HG03139 (cell line): ENCODE measurements around the gene TRPM7.
"Not testable (repeated sequence)": the region's sequence is repeated elsewhere in the genome, so short reads cannot be mapped to it uniquely, and the experiment has no call there.

Experiments used
- ATAC-seq: cut with Tn5 transposase; IDR thresholded peaks from one replicate; pipeline ENCODE4 v1.9.1; 2021; ENCODE audit not compliant: unreplicated experiment

TRPM7 gene

DNA sequence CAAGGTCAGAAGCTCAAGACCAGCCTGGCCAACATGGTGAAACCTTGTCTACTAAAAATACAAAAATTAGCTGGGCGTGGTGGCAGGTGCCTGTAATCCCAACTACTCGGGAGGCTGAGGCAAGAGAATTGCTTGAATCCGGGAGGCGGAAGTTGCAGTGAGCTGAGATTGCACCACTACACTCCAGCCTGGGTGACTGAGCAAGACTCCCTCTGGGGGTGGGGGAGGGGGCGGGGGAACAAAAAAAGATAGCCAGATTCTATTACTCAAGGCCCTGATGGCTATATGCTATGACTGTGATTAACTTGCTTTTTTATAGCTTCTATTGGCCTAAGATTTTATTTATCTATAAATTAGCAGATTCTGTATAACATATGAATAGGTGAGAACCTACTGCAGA lies 112.8 kb downstream of the TRPM7 start:
- ATAC-seq: not testable (repeated sequence)

DNA sequence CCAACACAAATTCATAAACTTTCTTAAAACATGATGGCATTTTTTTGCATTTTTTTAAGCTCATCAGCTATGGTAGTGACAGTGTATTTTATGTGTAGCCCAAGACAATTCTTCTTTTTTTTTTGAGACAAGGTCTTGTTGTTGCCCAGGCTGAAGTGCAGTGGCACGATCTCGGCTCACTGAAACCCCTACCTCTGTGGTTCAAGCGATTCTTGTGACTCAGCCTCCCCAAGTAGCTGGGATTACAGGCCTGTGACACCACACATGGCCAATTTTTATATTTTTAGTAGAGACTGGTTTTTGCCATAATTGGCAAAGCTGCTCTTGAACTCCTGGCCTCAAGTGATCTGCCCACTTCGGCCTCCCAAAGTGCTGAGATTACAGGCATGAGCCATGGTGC lies 122.8 kb downstream of the TRPM7 start:
- ATAC-seq: no peak

DNA sequence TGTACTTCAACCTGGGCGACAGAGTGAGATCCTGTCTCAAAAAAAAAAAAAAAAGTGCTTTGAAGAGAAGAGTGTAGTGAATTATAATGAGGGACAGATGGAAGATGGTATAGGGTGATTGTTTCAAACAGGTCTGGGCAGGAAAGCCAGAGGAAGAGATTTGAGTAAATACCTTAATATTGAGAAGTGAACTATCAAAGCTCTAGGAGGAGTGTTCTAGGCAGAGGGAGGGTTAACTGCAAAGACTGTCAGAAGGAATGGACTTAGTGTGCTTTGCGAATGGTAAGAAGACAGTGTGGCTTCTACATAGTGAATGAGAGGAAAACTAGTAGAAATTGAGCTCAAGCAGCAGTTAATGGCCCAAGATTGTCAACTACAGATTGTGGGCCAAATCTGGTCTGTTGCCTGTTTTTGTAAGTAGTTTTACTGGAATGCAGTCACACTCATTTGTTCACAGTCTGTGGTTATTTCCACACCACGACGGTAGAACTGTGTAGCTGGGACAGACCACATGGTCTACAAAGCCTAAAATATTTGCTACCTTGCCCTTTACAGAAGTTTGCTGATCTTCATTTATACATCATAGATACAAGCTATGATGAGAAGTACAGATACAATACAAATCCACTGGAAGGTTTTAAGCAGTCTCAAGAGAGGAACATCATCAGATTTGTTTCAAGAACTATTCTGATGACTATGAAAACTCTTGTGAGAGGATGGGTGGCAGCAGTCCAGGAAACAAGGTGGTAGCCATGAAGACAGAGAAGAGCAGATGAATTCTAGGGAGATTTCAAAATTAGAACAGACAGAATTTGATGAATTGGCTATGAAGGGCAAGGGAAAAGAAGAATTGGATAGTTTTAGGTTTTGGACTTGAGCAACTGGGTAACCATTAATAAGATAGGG lies 123.6 kb downstream of the TRPM7 start:
- ATAC-seq: no peak

DNA sequence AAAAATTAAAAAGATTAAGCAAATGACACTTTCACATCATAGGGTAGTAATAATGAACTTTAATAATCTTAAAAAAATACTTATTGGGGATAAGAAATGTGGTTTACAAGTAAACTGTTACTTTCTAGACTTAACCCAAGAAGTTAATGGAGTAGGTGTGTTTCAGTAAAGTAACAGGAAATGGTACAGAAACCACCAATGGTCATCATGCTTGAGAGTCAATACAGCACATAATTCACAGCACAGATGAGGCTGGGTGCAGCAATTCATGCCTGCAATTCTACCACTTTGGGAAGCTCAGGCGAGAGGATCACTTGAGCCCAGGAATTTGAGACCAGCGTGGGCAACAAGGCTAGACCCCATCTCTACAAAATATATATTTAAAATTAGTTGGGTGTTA lies 128.6 kb downstream of the TRPM7 start:
- no peak for ATAC-seq

DNA sequence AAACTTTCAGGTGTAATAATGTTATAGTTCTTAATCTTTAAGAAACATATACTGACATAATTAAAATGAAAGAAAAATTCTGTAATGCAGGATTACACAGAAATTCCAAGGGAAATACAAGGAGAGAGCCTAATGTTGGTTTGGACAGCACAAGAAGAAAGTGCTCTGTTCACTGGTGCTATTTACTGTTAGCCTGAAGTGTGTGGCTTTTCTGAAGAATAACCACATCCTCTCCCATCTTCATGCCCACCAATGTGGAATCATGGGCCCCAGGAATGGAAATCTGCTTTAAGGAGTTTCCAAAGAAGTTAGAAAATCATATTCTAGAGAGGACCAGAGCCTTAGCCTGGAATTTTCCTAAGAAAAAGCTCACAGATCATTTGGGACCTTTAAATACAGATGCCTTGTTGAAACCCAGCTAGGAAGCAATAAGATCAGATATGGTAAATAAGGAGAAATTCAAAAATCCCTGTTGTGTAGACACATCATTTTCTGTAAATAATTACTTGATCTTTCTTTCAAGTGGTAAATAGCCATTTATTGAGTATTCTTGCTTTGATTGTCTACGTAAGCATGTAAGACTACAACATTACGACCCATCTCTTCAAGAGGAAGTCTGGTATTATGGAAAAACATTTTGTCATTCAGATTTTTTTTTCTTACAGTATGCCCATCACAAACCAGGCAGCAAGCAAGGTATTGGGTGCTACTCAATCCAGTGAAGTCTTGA lies 129.8 kb downstream of the TRPM7 start:
- no peak for ATAC-seq

DNA sequence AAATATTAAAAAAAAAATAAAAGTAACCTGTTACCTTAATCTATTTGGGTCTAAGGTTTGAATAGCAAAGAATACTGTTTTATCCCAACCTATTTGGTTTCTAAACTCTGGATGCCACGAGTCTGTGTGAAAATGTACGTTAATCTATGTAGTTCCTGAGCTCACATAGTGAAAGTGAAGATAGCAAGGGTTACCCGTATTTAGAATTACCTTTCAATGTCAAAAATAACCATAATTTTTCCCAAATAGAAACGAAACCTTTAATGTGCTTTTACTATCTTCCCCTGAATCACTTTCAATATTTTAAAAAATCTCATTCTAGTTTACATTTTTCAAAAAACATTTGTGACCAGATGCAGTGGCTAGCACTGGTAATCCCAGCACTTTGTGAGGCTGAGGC lies 134.4 kb downstream of the TRPM7 start:
- no peak for ATAC-seq

DNA sequence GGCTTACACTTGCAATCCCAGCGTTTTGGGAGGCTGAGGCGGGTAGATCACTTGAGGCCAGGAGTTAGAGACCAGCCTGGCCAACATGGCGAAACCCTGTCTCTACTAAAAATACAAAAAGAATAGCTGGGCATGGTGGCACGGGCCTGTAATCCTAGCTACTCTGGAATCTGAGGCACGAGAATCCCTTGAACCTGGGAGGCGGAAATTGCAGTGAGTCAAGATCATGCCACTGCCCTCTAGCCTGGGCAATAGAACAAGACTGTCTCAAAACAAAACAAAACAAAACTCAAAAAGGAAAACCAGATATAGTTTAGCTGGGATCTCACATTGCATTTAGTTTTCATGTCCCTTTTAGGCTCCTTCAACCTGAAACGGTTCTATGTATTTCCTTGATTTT lies 137.3 kb downstream of the TRPM7 start:
- no peak for ATAC-seq

DNA sequence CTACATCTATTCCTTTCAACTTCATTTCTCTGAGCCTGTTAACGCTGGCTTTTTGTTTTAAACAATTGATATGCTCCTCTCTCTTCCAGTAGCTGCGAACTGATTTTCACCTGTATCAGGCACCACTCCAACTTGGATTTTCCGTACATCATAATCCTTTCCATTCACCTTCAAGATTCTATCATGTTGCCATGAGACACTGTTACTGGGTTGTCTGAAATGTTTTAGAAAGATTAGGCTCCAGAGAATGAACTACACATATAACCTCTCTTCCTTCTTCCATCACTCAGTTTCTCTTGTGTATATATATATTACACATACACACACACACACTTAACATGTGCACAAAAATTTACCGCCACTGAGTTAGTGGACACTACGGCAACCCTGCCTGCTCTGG lies 140.0 kb downstream of the TRPM7 start, which contains the start of gene USP50:
Gene USP50, minus strand, starts transcription at position 101 of the 400 bp plus-strand sequence. CDS start 141 bp downstream, outside the sequence.
- no peak for ATAC-seq

DNA sequence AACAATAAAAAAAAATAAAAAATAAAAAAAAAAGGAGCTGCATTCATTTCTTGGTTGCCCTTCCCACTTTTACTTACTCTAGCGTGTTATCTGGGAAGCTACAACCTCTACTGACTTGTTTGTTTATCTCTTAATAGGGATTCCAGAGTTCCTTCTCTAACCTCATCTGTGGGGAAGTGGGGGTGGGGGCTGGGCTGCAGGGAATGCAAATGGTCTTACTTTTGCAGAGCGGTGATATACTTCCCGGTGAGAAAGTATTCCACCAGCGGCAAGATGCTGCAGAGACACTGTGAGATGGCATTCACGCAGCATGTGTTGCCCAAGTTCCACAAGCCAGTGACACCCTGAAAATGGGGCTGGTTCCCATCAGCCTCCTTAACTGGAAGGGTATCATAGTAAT lies 142.2 kb downstream of the TRPM7 start:
- ATAC-seq: no peak

DNA sequence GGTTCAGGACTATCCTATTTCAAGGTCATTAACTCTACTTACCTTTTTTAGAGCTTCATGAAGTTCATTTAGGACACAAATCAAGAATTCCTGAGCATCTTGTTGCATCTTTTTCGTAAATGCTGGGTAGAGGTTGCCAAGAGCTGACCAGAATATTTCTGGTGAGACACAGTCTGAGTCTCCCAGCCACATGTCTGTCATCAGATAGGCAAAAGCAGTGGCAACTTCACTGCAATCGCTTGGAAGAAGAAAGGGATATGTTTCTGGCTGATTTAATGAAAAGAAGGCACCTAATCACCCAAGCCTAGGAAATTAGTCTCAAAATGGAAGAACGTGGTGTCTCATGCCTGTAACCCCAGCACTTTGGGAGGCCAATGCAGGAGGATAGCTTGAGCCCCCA lies 143.0 kb downstream of the TRPM7 start:
- no peak for ATAC-seq

DNA sequence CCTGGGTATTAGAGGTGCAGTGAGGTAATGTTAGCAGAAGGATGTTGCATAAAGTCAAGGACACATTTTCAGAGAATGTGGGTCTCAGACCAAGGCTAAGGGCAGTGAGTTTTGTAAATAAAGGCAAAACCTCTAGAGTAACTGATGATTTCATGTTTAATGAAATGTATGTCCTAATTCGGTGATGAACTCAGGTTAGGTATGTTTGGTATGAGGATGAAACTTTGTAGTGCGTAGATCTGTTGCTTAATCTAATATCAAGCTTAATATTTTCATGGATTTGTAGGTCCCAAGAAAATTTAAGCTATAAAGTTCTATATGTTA lies 143.7 kb downstream of the TRPM7 start:
- no peak for ATAC-seq

DNA sequence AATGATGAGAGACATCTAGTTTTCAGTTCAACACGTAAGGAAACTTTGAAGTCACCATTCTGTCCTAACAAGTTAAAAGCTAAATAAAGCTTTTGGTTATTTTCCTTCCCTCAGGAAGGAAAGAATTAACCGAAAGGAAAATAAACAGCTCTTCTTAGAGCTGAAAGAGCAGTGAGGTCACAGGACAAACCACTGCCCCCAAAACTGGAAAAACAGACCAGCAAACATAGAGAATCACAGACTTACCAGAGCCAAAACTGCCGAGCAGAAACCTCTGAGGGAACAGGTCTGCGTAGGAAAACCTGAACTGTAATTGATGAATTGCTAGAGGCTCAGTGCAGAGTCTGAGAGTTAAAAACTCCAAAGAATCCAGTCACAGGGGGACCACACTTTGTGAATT lies 154.8 kb downstream of the TRPM7 start:
- no peak for ATAC-seq

DNA sequence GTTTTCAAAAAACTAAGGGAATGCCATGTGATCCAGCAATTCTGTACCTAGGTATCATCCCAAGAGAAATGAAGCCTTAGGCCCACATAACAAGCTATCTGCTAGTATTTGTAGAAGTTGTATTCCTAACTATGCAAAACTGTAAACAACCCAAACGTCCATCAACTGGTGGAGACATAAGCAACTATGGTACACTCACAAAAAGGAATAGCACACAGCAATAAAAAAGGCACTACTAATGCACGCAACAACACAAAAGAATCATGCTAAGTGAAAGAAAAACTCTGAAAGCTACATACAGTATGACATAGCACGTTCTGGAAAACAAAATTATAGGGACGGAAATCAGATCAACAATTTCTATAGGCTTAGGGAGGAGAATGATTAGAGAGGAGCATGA lies 155.4 kb downstream of the TRPM7 start:
- no peak for ATAC-seq

DNA sequence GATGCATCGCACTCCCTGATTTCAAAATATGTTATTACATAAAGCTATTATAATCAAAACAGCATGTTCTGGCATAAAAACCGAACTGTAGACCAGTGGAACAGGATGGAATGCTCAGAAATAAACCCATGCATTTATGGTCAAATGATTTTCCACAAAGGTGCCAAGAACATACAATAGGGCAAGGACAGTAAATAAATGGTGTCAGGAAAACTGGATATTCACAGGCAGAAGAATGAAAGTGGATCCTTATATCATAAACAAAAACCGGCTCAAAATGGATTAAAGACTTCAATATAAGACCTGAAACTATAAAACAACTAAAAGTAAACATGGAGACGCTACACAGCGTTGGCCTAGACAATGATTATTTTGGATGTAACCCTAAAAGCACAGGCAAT lies 162.7 kb downstream of the TRPM7 start:
- no peak for ATAC-seq

DNA sequence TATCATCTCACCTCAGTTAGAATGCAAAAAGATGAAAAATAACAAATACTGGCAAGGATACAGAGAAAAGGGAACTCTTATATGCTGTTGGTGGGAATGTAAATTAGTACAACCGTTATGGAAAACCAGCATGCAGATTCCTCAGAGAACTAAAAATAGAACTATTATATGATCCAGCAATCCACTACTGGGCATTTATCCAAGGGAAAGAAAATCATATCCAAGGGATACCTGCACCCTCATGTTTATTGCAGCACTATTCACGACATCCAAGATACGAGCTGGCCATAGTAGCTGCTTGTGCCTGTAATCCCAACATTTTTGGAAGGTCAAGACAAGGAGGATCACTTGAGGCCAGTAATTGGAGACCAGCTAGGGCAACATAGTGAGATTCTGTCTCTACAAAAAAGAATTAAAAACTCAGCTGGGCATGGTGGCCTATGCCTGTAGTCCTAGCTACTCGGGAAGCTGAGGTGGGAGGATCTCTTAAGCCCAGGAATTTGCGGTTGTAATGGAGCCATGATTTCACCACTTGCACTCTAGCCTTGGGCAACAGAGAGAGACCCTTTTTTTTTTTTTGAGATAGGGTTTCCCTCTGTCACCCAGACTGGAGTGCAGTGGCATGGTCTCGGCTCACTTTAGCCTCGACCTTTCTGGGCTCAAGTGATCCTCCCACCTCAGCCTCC lies 166.7 kb downstream of the TRPM7 start:
- ATAC-seq: no peak

DNA sequence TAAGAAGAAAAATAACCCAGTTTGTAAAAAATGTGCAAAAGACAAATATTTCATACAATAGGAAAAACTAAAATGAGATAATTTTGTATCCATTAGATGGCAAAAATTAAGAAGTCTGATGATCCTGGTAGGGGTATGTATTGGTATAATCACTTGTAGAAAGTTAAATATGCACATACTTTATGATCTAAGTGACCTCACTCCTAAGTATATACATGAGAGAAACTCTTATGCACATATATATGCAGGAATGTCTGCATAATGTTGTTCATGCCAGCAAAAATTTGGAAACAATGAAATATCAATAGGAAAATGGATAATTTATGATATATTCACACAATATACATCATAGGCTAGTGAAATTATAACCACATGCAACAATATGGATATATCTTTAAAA lies 173.6 kb downstream of the TRPM7 start:
- ATAC-seq: no peak
